HG03378 (cell line): Measurements from ENCODE around the gene PMPCA.

Experiments
- ATAC-seq: cut with Tn5 transposase; IDR thresholded peaks from one replicate; pipeline ENCODE4 v1.9.1; 2021; ENCODE audit warnings: mild to moderate bottlenecking, moderate library complexity; ENCODE audit not compliant: unreplicated experiment

PMPCA gene

DNA sequence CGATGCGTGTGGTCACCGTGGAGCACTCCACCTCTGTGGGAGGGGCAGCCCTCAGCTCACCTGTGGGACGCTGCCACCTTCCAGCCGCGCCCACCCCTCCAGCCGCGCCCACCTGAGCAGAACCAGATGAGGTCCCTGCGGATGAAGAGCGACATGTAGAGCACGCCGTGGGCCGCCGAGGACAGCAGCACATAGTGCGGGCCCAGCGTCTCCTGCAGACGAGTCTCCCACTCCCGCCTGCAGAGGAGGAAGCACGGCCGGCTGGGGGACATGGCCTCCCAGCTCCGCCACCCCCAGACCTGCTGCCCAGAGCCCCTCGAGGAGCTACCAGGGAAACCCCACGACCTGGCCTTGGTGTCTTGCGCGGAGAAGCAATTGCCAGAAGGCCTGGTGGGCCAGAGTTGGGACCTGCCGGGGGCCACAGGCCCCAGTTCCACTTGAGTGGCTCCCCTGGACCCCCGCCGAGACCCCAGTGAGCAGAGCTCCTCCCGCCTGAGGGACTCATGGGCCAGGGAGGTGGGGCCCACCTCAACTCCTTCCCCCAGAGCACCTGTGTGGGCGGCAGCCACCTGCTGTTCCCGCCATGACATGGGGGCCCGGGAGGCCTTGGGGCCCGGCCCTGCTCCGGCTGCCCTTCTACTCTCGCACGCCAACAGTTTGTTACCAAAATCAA lies 22.7 kb downstream of the PMPCA start:
- ATAC-seq: no peak

DNA sequence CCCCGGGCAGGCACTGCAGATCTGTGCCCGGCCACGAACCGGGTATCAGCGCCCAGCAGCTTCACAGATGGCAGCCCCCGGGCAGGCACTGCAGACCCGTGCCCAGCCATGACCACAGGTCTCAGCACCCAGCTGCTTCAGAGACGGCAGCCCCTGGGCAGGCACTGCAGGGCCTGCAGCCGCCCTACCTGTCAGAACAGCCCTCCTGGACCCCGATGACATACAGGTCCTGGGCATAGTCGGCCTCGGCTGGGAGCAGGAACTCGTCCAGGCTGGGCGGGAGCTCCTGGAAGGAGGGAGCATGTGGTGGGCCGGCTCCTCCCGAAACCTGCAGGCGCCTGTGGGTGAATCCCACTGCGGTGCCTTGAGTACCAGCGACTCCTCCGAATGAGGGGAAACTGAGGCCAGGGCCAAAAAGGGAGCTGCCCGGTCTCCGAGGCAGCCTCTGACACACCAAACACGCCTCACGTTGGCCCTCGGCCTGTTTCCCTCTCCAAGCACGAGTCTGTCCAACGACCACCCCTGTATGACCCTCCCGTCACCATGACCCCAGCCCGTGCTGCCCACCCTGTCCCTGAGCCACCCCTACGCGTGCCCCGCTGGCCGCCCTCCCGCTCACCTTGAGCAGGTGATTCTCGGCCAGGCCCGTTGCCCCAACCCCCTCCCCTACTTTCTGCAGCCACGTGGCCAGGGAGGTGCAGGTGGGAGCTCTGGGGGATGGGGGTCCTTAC lies 23.6 kb downstream of the PMPCA start:
- no peak for ATAC-seq

DNA sequence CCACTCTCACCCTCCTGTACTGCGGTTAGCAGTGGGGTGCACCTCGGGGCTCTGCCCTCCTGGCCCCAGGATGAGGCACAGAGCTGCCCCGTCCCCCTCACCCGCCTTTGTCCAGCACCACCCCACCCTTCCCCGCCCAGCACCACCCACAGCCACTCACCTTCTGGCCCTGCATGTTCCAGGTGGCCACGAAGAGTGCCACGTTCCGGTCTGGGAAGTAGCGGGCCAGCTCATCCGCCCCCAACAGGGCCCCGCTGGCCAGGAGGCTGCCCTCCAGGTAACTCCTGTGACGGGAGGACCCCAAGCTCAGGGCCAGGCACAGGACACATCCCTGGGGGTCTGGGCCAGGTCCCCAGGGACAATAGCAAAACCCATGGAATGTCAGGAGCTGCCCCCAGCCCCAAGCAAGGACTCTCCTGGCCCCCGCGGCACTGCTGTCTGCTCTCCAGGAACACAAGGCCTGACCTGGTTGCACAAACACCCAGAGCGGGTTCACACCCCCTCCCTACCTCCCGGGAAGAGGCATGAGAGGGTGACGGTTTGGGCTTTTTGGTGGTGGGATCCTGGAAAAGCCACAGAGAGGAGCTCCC lies 24.2 kb downstream of the PMPCA start:
- no peak for ATAC-seq

DNA sequence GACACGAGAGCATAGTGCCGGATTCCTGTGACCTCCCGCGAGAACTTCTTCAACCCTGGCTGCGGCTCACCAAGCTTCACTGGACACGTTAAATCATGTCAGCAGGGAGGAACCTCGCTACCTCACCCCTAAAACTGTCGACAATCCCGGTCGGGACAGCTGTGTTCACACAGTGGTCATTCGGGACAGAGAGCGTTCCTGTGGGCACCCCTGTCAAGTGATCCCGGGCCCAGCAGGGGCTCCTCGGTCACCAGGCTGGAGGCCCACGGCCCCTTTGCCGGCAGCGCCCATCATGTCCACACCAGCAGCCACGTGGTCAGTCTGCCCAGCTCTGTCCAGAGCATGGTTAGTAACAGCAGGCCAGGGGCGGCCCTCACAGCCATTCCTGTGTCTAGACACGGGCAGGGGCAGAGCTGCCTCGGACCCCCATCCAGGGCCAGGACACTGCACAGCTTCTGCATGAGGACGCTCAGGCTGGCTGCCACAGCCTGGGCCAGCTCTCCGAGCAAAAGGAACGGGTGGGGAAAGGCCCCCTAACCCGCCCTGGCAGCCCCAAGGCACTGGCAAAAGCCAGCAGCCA lies 25.7 kb downstream of the PMPCA start:
- no peak for ATAC-seq

DNA sequence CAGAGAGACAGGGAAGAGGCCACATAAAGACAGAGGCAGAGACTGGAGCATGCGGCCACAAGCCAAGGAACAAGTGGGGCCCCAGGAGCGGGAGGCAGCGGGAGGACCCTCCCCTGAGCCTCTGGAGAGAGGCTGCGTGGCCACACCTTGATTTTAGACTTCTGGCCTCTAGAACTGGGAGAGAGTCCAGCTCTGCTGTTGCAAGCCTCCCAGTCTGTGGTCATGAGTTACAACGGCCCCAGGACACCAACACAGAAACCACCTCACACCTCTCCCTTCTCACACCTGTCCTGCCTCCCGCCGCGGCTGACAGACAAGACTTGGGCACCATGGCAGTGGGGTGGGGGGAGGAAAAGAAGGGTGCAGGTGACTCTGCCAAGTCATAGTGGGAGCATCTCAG lies 27.0 kb downstream of the PMPCA start:
- no peak for ATAC-seq

DNA sequence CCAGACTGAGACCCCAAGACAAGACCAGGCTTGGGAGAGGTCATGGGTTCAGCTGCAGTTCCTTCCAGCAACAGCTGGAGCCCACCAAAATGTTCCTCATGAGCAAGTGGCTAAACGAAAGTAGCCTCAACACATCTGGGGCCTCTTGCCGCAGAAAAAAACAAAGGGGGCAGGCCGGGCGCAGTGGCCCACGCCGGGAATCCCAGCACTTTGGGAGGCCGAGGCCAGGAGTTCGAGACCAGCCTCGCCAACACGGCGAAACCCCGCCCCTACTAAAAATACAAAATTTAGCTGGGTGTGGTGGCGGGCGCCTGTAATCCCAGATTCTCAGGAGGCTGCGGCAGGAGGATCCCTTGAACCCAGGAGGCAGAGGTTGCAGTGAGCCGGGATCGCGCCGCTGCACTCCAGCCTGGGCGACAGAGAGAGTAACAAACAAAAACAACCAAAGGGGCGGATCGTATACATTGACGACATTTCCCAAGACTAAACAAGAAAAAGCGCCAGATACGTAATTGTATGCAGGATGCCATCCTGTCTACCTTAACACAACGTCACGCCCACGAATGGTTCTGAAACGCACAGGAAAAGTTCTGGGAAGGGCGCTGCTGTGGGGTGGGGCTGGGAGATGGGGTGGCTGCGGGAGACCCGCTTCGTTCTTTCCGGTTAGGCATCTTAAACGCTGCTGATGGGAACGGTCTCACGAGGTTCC lies 27.5 kb downstream of the PMPCA start:
- no peak for ATAC-seq

DNA sequence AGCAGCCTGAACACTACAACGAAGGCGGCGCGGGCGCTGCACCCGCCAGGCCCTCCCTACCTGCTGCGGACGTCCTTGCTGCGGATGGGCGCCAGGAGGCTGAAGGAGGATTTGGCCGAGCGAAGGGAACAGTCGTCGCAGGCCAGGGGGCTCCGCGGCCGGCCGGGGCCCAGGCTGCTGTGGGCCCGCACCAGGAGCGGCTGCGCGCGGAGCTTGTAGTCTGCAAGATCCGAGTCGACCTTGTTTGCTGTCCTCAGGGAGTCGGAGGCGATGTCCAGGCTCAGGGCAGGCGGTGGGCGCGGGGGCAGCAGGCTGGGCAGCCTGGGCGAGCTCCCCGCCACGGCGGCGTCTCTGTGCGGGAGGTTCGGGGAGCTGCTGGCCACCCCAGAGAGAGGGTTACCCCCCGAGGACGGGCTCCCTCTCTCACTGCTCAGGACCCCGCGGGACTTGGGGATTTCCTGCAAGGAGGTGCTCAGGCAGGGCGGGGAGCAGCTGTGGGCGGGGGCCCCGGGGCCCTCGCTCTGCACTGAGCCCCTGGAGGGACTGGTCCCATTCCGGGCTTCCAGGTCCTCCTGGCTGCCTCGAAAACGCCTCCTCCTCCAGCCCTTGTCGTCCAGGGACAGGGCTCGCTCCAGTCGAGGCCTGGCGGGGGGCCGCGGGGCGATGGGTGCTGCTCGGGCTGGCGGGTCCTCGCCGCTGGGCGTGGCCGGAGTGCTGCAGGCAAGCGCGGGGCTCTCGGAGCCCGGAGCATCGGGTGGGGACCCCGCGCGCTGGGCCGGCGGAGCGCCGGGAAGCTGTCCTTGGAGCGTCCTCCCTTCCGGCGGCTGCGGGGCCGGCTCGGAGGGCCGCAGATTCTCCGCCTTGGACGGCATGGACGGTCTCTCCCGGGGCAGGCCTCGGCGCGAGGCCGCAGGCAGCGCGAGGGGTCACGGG lies 28.4 kb downstream of the PMPCA start:
- ATAC-seq: no peak

DNA sequence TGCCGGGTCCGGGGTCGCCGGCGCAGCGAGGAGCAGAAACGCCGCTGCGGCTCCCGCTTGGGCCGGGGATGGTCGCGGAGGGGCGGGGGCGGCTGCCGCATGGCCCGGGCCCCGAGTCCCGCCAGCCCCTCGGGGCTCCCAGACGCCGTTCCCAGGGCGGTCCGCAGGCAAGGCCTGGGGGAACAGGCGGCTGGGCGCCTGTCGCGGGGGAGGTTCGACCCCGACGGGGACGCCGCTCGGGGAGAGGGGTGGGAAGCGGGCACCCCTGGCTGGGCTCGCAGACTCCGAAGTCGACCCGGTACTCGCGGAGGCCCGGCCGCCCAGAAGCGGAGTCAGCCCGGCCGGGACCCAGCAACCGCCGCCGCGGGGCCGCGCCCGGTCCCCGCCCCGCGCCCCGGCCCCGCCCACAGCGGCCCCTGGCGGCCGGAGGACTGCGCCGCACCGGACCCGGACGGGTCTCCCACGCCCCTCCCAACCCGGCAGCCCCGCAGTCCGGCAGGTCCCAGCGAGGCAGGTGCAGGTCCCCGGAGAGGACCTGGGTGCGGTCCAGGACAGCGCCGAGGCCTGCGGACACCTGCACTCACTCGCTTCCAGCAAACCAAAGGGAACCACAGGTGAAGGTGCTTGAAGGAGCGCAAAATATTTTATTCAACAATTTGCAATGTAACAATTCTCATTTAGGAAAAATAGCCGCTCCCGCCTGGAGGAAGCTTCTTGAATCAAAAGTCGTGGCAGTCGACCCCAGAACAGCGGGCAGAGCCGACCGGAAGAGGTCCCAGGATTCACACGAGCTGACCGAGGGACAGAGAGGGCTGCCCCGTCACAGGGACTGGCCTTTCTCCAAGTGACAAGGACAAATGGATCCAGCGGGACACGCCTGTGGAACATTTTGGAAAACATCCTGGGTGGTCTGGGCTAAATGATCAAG lies 29.3 kb downstream of the PMPCA start, which contains the start of gene INPP5E:
Gene INPP5E, minus strand, starts transcription at position 365 of the 928 bp plus-strand sequence. CDS start 426 bp downstream, outside the sequence.
- ATAC-seq: no peak

DNA sequence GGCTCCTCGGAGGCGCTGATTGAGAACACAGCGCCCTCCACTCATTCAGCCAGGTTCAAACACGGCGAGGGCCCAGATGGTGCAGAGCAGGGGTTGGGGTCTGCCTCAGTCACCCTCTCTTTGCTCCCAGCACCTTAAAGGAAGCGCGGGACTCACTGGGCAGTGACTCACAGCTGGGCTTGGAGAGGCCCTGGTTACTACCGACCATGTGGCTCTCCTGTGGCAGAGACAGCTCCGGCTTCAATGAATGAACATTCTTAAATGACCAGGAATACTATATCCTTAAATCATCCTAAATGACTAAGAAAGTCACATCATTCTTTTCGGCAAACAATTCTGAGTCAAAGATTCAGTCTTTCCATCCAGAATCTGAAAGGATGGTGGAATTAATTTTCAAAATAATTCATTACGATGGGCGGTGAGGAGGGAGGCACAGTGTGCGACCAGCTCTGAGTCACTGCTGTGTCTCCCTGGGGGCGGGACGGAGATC lies 30.8 kb downstream of the PMPCA start:
- ATAC-seq: no peak

DNA sequence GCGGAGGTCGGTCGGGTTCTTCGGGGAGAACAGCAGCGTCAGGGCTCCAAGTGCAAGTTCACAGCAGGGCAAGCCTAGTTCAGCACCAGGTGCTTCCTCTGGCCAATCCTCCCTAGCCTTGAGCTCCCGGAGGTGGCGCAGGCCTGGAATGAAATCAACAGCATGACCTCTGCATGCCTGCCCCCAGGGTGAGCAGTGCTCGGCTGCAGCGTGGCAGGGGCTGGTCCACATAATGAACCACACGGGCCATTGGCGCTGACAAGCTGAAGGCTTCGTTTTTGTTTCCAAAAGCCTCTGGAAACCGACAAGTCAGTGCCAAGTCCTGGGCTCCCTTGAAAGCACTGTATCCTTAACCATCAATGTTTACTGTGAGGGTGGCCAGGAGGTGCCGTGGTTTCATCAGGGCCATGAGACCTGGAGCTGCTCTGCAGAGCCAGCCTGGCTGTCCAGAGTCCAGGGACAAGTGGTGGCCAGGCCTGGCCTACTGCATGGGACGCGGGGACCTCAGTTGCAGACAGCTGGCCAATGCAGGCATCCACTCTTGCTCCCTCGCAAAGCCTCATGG lies 31.3 kb downstream of the PMPCA start:
- ATAC-seq: no peak

DNA sequence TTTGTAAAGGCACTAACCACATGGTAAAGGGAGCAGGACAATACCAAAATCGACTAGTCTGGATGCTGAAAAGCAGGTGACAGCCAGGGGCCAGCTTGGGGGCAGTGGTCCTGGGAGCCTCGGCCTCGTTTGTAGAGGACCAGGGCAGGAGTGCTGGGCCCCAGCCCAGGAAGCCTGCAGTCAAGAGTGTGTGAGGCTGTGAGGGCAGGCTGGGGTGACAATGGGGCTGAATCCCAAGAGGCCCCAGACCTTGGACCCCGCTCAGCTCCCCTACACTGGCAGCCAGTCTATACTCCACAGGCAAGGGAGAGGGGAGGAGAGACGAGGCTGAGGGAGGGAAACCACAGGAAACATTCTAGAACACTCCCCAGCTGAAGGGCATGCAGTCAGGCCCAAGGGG lies 31.8 kb downstream of the PMPCA start:
- no peak for ATAC-seq

DNA sequence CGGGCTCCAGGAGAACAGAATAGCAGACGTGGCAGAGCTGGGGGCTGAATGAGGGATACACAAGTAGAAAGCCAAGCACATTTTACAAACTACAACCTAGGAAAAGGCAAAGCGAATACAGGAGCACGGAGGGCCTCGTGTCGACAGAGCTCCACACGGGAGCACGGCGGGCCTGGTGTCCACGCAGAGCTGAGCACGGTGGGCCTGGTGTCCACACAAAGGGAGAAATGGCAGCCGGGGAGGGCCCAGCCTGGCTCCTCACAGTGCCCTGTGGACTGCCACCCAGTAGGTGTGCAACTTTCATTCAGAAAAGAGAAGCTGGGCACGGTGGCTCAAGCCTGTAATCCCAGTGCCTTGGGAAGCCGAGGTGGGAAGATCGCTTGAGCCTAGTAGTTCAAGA lies 32.6 kb downstream of the PMPCA start:
- ATAC-seq: no peak

DNA sequence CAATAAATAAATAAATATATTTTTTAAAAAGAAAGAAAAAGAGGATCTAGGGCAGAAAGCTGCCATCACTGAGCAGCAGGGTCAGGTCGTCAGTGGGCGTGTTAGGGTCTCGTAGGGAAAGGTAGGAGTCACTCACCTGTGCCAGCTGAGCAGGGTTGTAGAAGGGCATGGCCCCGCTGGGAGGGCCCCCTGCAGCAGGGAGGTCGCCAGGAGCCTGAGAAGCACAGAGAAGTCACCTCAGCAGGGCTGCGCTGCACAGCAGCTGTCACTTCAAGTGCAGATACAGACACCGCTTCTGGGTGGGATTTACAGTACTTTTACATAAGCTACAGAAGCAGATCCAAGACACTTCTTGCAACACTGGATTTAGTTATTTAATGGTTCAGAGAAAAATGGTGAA lies 33.2 kb downstream of the PMPCA start:
- ATAC-seq: no peak

DNA sequence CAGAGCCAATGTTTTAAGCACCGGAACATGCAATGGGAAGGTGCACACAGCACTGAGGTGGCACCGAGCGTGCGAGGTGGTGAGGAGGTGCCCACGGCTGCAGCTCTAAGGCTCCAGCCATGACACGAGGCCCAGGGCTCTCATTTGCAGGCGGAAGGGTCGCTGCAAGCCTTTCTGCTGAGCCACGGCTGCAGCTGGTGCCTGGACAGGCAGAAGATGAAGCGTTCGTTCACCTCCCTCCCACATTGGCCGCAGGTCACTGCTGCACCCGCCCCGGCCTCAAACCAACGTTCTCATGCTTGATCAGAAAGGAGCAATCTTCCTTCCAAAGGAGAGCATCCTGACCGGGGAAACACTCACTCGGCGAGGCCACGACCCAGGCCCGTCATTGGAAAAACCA lies 33.6 kb downstream of the PMPCA start:
- no peak for ATAC-seq

DNA sequence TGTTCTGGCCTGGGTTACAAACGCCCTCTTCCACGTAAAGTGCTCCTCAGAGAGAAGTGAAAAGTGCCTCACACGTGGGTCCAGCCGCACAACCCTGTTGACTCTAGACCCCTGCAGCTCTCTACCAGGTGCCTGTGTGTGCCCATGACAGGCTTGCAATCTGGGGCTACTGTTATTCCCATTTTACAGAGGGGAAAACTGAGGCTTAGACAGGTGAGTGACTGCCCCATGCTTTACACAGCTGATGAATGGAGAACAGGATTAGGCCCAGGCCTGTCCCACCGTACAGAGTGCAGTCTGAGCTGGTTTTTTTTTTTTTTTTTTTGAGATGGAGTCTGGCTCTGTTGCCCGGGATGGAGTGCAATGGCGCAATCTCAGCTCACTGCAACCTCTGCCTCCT lies 35.3 kb downstream of the PMPCA start:
- no peak for ATAC-seq

DNA sequence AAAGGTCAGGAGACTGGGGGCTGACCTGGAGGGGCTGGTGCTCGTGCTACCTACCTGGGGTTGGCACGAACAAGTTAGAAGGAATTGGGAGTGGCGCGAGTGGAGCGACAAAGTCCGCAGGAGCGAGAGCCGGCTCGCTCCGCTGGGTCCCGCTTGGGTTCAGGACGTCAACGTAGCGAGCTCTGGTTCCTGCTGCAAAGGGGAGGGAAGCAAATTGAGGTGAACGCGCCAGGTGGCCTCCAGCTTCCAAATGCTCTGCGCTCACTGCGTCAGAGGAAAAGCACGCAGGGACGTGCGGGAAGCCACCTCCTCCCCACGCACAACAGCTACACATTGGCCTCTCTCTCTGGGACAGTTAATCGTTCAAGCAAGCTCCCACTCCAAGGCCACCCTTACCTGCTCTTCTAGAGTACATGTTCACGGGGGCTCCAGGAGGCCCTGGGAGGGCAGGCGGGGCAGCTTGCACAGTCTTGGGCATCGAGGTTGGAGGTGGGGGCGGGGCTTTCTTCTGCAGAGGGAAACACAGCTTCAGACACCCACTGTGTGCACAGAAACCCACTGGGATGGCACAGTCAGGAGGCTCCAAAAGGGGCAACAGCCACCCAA lies 36.8 kb downstream of the PMPCA start:
- no peak for ATAC-seq

DNA sequence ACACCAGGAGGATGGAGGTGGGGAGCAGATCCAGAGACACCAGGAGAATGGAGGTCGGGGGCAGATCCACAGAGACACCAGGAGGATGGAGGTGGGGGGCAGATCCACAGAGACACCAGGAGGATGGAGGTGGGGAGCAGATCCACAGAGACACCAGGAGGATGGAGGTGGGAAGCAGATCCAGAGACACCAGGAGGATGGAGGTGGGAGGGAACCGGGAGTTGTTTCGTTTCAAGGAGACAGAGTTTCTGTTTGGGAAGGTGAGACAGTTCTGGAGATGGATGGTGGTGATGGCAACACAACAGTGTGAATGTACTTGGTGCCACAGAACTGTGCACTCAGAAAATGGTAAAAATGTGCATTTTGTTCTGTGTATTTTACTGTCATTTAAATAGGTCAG lies 38.2 kb downstream of the PMPCA start:
- ATAC-seq: no peak

DNA sequence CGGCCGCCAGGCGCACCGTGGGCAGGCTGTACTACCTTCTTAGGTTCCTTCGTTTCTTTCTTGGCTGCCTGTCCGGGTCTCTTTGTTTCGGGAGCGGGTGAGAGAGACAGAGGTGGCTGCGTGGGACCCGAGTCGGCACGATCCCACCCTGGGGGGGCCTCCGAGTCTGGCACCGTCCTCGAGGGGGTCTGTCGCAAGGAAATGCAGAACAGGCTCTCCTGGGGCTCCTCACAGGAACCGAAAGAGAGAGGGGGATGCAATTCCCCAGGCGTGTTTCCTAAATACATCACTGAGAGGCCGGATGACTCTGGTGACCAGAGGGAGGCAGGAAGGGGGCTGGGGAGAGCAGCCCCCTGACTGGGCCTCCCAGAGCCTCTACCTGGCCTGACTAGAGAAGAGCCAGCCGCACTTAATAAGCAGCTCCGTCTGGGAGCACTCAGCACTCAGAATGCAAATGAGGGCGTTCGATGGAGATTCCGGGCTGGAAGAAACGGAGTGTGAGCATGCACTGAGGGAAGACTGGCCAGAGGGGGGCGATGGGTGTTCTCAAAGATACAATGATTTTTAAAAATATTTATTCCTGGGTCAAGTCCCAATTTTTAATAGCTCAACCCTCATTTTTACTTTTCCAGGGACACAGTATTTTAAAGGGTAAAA lies 40.9 kb downstream of the PMPCA start:
- ATAC-seq: no peak
